Astrocyte of the spinal cord (primary cell): Measurements from ENCODE around the gene COX11.

ENCODE experiments used
- DNase-seq: peaks from one replicate; pipeline ENCODE4 v3.0.0; 2011; ENCODE audit warnings: low read depth, low spot score
- H3K4me3 ChIP-seq: 2 replicates; pipeline ENCODE4 v1.5.1; 2011; ENCODE audit warnings: low read depth, mild to moderate bottlenecking, low read length, moderate library complexity
- CTCF ChIP-seq: IDR thresholded peaks from 2 replicates; pipeline ENCODE4 v1.5.1; 2012; ENCODE audit warnings: low read depth, mild to moderate bottlenecking, low read length, inconsistent platforms
- in situ Hi-C: cut with HindIII; loops from 2 replicates; pipeline ENCODE4 v1.10.0; 2017; ENCODE audit warnings: low sequenced_read_pairs

COX11 gene

GRCh38 chr17:54968262-54968987 lies at the start of gene COX11, which contains the start of gene STXBP4:
COX11 (minus strand) TSS chr17:54968654; CDS start chr17:54968646, 8 bp downstream.
STXBP4 (plus strand) TSS chr17:54968765; CDS start chr17:54986220, 17,455 bp downstream.
- in situ Hi-C loops, result no loop called here
- TF ChIP-seq CTCF, result peak; percentile 62
- peak; percentile 99 for DNase-seq
- peak within 1 kb of the TSS; percentile 95 for H3K4me3 ChIP-seq

- DNase-seq, result peak; percentile 20
- H3K4me3 ChIP-seq, result no peak overlapping the region
- in situ Hi-C loops, result no loop called here
- peak; percentile 46 for TF ChIP-seq CTCF
Observed at GRCh38 chr17:55005520-55005919, 37.1 kb upstream of the COX11 start.

- DNase-seq, result no peak
- in situ Hi-C loops, result no loop called here
- H3K4me3 ChIP-seq, result no peak overlapping the region
- no peak for TF ChIP-seq CTCF
Observed at GRCh38 chr17:55004484-55004883, 36.0 kb upstream of the COX11 start.

- H3K4me3 ChIP-seq, result no peak overlapping the region
- in situ Hi-C loops, result no loop called here
- no peak for TF ChIP-seq CTCF
- no peak for DNase-seq
Observed at GRCh38 chr17:55002458-55002857, 34.0 kb upstream of the COX11 start.

GRCh38 chr17:54996441-54996840 lies 28.0 kb upstream of the COX11 start:
- no peak overlapping the region for H3K4me3 ChIP-seq
- TF ChIP-seq CTCF, result no peak
- in situ Hi-C loops, result no loop called here
- no peak for DNase-seq

- TF ChIP-seq CTCF, result peak; percentile 54
- H3K4me3 ChIP-seq, result no peak overlapping the region
- in situ Hi-C loops, result no loop called here
- DNase-seq, result peak; percentile 58
Observed at GRCh38 chr17:54992797-54993639, 24.6 kb upstream of the COX11 start.
